Measurements from ENCODE around the gene RASEF.

- no peak for TF ChIP-seq CTCF (IDR thresholded peaks at IDR 0.05)
- no peak for TF ChIP-seq ZFX (IDR thresholded peaks at IDR 0.05; ENCODE audit: borderline replicate concordance)
Measured at GRCh38 chr9:83067579-83067978, 4.6 kb upstream of the RASEF start.

Measured in 22Rv1 (cell line).